Neural cell (in vitro differentiated cells): ENCODE data around the gene PXK. TPM values are rescaled to one million over a fixed set of nuclear protein-coding genes. Genes with fewer than 3 reads are reported as not detected.

ENCODE experiments used
- H2AFZ ChIP-seq: fragments of 200-600, 300-800 bp; sonication (generic), shearing (Covaris generic); 2 replicates; pipeline ENCODE4 v1.6.0; 2014; ENCODE audit warnings: low read depth, mild to moderate bottlenecking, antibody characterized with exemption, low read length, moderate library complexity
- H3F3A ChIP-seq: fragments of 200-600 bp; shearing (Covaris generic); 2 replicates; pipeline ENCODE4 v1.6.1; 2016; ENCODE audit warnings: mild to moderate bottlenecking, moderate library complexity, mixed read lengths, antibody characterized with exemption, low read length; ENCODE audit not compliant: insufficient read depth, poor library complexity, severe bottlenecking
- H3K27ac ChIP-seq: fragments of 200-600, 300-800 bp; sonication (generic), shearing (Covaris generic); 2 replicates; pipeline ENCODE4 v1.5.1; 2014; ENCODE audit warnings: mild to moderate bottlenecking, low read length, moderate library complexity
- H3K27me3 ChIP-seq: fragments of 300-800, 200-600 bp; sonication (generic), shearing (Covaris generic); 2 replicates; pipeline ENCODE4 v1.6.0; 2014; ENCODE audit warnings: mild to moderate bottlenecking, low read depth, low read length, moderate library complexity; ENCODE audit not compliant: insufficient read depth
- H3K36me3 ChIP-seq: fragments of 300-800, 200-600 bp; sonication (generic), shearing (Covaris generic); 2 replicates; pipeline ENCODE4 v1.5.1; 2014; ENCODE audit warnings: mild to moderate bottlenecking, antibody characterized with exemption, low read length, moderate library complexity; ENCODE audit not compliant: insufficient read depth
- H3K4me2 ChIP-seq: fragments of 300-800, 200-600 bp; sonication (generic), shearing (Covaris generic); 2 replicates; pipeline ENCODE4 v1.6.0; 2014; ENCODE audit warnings: mild to moderate bottlenecking, low read length
- H3K4me3 ChIP-seq: fragments of 300-800, 200-600 bp; sonication (generic), shearing (Covaris generic); 2 replicates; pipeline ENCODE4 v1.5.1; 2014; ENCODE audit warnings: mild to moderate bottlenecking, low read length, moderate library complexity
- H3K79me2 ChIP-seq: fragments of 200-600 bp; shearing (Covaris generic); replicated peaks from 2 replicates; pipeline ENCODE4 v1.6.0; 2014; ENCODE audit warnings: mild to moderate bottlenecking, low read length, moderate library complexity; ENCODE audit not compliant: insufficient read depth
- H3K9ac ChIP-seq: fragments of 300-800, 200-600 bp; sonication (generic), shearing (Covaris generic); 2 replicates; pipeline ENCODE4 v1.6.1; 2016; ENCODE audit warnings: mild to moderate bottlenecking, low read length, mixed read lengths
- H3K9me2 ChIP-seq: fragments of 200-600 bp; shearing (Covaris generic); 2 replicates; pipeline ENCODE4 v1.6.1; 2016; ENCODE audit warnings: mild to moderate bottlenecking, low read length, mixed read lengths; ENCODE audit not compliant: insufficient read depth
- H3K9me3 ChIP-seq: fragments of 200-600, 300-800 bp; sonication (generic), shearing (Covaris generic); 2 replicates; pipeline ENCODE4 v1.6.1; 2016; ENCODE audit warnings: mild to moderate bottlenecking, mixed run types, low read length, moderate library complexity, mixed read lengths
- H4K20me1 ChIP-seq: fragments of 200-600 bp; shearing (Covaris generic); 2 replicates; pipeline ENCODE4 v1.6.1; 2016; ENCODE audit warnings: mild to moderate bottlenecking, mixed run types; ENCODE audit not compliant: insufficient read depth
- CTCF ChIP-seq: fragments of 450-650 bp; IDR thresholded peaks from 2 replicates; pipeline ENCODE4 v1.5.1; 2014; ENCODE audit warnings: antibody characterized with exemption, mild to moderate bottlenecking, moderate library complexity; ENCODE audit not compliant: poor library complexity, severe bottlenecking
- EP300 ChIP-seq: fragments of 450-650 bp; conservative IDR thresholded peaks from 2 replicates; pipeline ENCODE4 v1.6.1; 2014; ENCODE audit warnings: antibody characterized with exemption, mild to moderate bottlenecking, moderate library complexity; ENCODE audit not compliant: poor library complexity, severe bottlenecking
- EZH2 ChIP-seq: fragments of 200-600, 300-800 bp; shearing (Covaris generic), sonication (generic); IDR thresholded peaks from 2 replicates; pipeline ENCODE4 v1.6.1; 2014; ENCODE audit warnings: antibody characterized with exemption, low read length, borderline replicate concordance, mild to moderate bottlenecking; ENCODE audit not compliant: insufficient read depth, poor library complexity, severe bottlenecking
- MXI1 ChIP-seq: fragments of 450-650 bp; conservative IDR thresholded peaks from 2 replicates; pipeline ENCODE4 v1.6.1; 2014; ENCODE audit warnings: antibody characterized with exemption, mild to moderate bottlenecking; ENCODE audit not compliant: poor library complexity, severe bottlenecking
- POLR2AphosphoS5 ChIP-seq: IDR thresholded peaks from 2 replicates; pipeline ENCODE4 v1.6.1; 2012
- RAD21 ChIP-seq: fragments of 450-650 bp; conservative IDR thresholded peaks from 2 replicates; pipeline ENCODE4 v1.6.1; 2014; ENCODE audit warnings: antibody characterized with exemption, mild to moderate bottlenecking, moderate library complexity
- REST ChIP-seq: IDR thresholded peaks from 2 replicates; pipeline ENCODE4 v1.6.1; 2012; ENCODE audit warnings: borderline replicate concordance
- SMC3 ChIP-seq: fragments of 450-650 bp; conservative IDR thresholded peaks from 2 replicates; pipeline ENCODE4 v1.6.1; 2014; ENCODE audit warnings: antibody characterized with exemption, mild to moderate bottlenecking, moderate library complexity; ENCODE audit not compliant: poor library complexity
- TAF1 ChIP-seq: IDR thresholded peaks from 2 replicates; pipeline ENCODE4 v1.6.1; 2012; ENCODE audit warnings: low read depth
- polyA plus RNA-seq: library from polyadenylated mRNA; depleted of rRNA; stranded (reverse); fragments of >200 nt; gene quantifications from 2 replicates; pipeline ENCODE4 v1.2.3, GENCODE V29; 2014

The PXK gene
- polyA plus RNA-seq, 1 donor from 2014 or later: 37.7 TPM

- no peak overlapping the region for H2AFZ ChIP-seq
- H3F3A ChIP-seq: no peaks in the 10 kb centered on the region
- H3K9ac ChIP-seq: no peak overlapping the region
- no peak overlapping the region for H3K4me3 ChIP-seq
- no peaks in the 10 kb centered on the region for H3K79me2 ChIP-seq
- H3K27ac ChIP-seq: no peak overlapping the region
- no peak overlapping the region for H3K4me2 ChIP-seq
- no peaks in the 10 kb centered on the region for H4K20me1 ChIP-seq
- H3K9me2 ChIP-seq: no peaks in the 10 kb centered on the region
- H3K36me3 ChIP-seq: no peaks in the 10 kb centered on the region
- no peaks in the 10 kb centered on the region for H3K27me3 ChIP-seq
- TF ChIP-seq EP300 (no peak), TAF1 (no peak), REST (no peak), EZH2 (no peak), POLR2AphosphoS5 (no peak), CTCF (no peak), SMC3 (no peak), RAD21 (no peak), MXI1 (no peak)
- H3K9me3 ChIP-seq: no peaks in the 10 kb centered on the region
These were observed 88.3 kb downstream of the PXK start for GRCh38 chr3:58421004-58421403.

GRCh38 chr3:58422756-58423325, 90.1 kb downstream of the PXK start:
- Histone ChIP-seq H4K20me1 (no peaks in the 10 kb centered on the region), H2AFZ (no peak overlapping the region), H3F3A (no peaks in the 10 kb centered on the region), H3K79me2 (no peaks in the 10 kb centered on the region), H3K27me3 (no peaks in the 10 kb centered on the region), H3K36me3 (peaks cover 3% of the 10 kb centered on the region), H3K9me3 (no peaks in the 10 kb centered on the region), H3K9ac (no peak overlapping the region), H3K4me2 (no peak overlapping the region), H3K4me3 (no peak overlapping the region), H3K27ac (no peak overlapping the region), H3K9me2 (no peaks in the 10 kb centered on the region)
- TF ChIP-seq RAD21: peak; percentile 33
- no peak for TF ChIP-seq TAF1
- peak; percentile 24 for TF ChIP-seq SMC3
- TF ChIP-seq EP300: no peak
- TF ChIP-seq EZH2: no peak
- no peak for TF ChIP-seq MXI1
- TF ChIP-seq CTCF: peak; percentile 29
- TF ChIP-seq REST: no peak
- TF ChIP-seq POLR2AphosphoS5: no peak
